NCI-H446 (cell line): ENCODE measurements around the gene MPEG1.

Experiments used
- DNase-seq, 2 experiments: peaks; one replicate each; lab custom pipeline; 2025; lab: John Stamatoyannopoulos, UW

MPEG1 gene

DNA sequence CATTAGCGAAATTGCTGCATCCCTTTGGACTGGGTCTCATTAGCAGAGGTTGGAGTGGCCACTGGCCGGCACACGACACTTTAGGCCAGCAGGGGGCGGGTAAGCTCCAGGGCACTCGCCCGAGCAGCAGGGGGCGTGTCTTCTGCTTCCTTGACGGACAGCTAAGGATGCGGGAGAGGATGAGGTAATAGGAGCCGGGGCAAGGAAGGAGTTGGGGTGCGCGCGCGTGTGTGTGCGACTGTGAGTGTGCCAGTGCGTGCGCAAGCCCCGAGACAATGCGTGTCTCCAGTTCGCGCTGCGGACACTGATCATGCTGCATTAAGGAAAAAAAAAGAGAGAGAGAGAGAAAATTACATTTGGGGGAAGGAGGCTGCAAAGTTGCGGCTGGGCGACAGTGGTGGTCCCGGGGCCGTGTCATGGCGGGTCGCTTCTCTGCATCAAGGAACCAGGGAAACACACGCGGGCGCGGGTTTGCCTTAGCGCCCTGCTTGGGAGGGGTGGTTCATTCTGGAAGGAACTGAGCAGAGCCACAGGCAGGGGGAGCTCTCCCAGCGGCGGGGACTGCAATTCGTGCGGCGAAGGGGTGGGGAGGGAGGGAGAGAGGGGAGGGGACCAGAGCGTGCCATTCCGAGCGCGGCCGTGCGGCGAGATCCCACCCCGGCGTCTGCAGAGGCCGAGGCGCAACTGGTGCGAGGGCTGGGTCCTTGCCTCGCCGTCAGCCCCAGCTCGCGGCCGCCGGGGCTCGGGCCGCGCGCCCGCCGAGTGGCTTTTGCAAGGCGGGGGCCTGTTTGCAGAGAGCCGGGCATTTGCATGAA is 41.0 kb downstream of the MPEG1 start, which contains the start of gene DTX4:
Gene DTX4, plus strand, starts transcription at position 625 of the 815 bp plus-strand sequence. CDS start 464 bp downstream, outside the sequence.
- DNase-seq = peak; percentile 83 to 93

DNA sequence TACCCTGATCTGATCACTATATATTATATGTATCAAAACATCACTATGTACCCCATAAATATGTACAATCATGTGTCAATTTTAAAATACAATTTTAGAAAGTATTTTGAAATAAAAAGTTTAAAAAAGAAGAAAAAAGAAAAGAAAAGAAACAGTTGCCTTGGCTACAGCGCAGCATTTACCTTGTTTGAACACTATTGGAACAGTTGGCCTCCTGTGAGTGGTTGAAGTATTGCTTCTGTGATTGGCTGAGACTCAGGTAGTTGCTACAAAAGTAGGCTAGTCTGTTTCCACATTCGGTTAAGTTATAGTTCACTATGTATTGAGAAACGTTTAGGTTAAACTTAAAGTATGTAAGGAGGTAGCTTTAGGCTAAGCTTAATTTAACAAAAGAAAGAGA is 48.7 kb downstream of the MPEG1 start:
- no peak for DNase-seq
